ENCODE measurements around the gene SLC34A1.

DNA sequence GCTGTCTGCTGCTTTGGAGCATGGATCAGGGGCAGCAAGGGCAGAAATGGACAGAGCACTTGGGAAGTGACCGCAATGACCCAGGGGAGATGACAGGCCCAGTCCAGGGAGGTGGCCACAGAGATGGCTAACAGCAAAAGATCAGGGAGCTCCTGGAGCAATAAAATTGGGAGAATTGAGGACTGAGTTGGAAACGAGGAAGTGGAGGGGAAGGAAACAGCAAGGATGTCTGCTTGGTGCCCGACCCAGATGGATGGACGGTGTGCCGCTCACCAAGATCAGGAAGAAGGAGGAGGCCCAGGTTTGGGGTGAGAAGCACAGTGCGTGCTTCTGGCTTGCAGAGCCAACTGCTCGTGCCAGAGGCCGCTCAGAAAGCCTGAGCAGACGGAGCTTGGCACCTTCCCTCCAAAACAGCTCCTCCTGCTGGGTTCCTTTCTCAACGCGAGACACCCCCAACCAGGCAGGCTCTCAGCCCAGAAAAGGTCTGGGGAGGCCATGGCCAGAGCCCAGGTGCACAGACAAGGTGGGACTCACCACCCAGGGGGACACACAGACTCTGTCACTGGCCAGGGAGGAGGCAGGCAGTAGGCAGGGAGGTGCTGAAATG lies 1.7 kb upstream of the SLC34A1 start:
- TF ChIP-seq, protein P1, sequence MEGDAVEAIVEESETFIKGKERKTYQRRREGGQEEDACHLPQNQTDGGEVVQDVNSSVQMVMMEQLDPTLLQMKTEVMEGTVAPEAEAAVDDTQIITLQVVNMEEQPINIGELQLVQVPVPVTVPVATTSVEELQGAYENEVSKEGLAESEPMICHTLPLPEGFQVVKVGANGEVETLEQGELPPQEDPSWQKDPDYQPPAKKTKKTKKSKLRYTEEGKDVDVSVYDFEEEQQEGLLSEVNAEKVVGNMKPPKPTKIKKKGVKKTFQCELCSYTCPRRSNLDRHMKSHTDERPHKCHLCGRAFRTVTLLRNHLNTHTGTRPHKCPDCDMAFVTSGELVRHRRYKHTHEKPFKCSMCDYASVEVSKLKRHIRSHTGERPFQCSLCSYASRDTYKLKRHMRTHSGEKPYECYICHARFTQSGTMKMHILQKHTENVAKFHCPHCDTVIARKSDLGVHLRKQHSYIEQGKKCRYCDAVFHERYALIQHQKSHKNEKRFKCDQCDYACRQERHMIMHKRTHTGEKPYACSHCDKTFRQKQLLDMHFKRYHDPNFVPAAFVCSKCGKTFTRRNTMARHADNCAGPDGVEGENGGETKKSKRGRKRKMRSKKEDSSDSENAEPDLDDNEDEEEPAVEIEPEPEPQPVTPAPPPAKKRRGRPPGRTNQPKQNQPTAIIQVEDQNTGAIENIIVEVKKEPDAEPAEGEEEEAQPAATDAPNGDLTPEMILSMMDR (conservative IDR thresholded peaks at IDR 0.05) = no peak
- no peak for TF ChIP-seq EZH2 (IDR thresholded peaks at IDR 0.05; ENCODE audit: low read depth)

Data from PC-9 (cell line).